Measurements from ENCODE around the gene TOLLIP.

The TOLLIP gene

GRCh38 chr11:1234771-1235305 is 74.6 kb downstream of the TOLLIP start:
- Histone ChIP-seq H3K27me3 (ENCODE audit: insufficient read depth, low read depth, severe bottlenecking) (no peaks in the 10 kb centered on the region), H3K9me3 (ENCODE audit: severe bottlenecking) (no peaks in the 10 kb centered on the region), H3K36me3 (no peaks in the 10 kb centered on the region), H3K27ac (peak overlapping the region; percentile 83), H3K4me3 (ENCODE audit: low read depth, low read length) (no peak overlapping the region)
- TF ChIP-seq, protein P1, sequence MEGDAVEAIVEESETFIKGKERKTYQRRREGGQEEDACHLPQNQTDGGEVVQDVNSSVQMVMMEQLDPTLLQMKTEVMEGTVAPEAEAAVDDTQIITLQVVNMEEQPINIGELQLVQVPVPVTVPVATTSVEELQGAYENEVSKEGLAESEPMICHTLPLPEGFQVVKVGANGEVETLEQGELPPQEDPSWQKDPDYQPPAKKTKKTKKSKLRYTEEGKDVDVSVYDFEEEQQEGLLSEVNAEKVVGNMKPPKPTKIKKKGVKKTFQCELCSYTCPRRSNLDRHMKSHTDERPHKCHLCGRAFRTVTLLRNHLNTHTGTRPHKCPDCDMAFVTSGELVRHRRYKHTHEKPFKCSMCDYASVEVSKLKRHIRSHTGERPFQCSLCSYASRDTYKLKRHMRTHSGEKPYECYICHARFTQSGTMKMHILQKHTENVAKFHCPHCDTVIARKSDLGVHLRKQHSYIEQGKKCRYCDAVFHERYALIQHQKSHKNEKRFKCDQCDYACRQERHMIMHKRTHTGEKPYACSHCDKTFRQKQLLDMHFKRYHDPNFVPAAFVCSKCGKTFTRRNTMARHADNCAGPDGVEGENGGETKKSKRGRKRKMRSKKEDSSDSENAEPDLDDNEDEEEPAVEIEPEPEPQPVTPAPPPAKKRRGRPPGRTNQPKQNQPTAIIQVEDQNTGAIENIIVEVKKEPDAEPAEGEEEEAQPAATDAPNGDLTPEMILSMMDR (IDR thresholded peaks at IDR 0.05; ENCODE audit: low read depth, low read length) = no peak
- DNase-seq = no peak

DNA sequence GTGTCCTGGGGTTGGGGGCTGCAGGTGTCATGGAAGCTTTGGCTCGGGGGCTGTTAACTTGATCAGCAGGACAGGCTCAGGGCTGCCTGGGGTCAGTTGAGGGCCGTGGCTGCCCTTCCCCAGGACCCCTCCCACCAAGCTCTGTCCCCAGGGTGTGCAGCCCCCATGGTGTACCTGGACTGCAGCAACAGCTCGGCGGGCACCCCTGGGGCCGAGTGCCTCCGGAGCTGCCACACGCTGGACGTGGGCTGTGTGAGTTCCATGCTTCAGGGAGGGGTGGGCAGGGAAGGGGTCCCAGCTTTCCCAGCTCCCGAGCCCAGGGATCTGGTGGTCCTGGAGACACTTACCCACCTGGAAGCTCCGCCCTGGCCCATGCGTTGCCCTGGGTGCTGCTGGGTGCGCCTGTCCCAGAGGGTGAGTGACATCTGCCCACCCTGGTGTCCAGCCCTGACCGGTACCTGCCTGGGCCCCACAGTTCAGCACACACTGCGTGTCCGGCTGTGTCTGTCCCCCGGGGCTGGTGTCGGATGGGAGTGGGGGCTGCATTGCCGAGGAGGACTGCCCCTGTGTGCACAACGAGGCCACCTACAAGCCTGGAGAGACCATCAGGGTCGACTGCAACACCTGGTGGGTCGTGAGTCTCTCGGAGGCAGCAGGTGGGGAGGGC is 75.2 kb downstream of the TOLLIP start:
- Histone ChIP-seq H3K9me3 (ENCODE audit: severe bottlenecking) (no peaks in the 10 kb centered on the region), H3K4me3 (ENCODE audit: low read depth, low read length) (no peak overlapping the region), H3K27ac (peak overlapping the region; percentile 52), H3K36me3 (no peaks in the 10 kb centered on the region), H3K27me3 (ENCODE audit: insufficient read depth, low read depth, severe bottlenecking) (no peaks in the 10 kb centered on the region)
- DNase-seq = peak; percentile 8
- TF ChIP-seq, protein P1 (IDR thresholded peaks at IDR 0.05; ENCODE audit: low read depth, low read length) = no peak

DNA sequence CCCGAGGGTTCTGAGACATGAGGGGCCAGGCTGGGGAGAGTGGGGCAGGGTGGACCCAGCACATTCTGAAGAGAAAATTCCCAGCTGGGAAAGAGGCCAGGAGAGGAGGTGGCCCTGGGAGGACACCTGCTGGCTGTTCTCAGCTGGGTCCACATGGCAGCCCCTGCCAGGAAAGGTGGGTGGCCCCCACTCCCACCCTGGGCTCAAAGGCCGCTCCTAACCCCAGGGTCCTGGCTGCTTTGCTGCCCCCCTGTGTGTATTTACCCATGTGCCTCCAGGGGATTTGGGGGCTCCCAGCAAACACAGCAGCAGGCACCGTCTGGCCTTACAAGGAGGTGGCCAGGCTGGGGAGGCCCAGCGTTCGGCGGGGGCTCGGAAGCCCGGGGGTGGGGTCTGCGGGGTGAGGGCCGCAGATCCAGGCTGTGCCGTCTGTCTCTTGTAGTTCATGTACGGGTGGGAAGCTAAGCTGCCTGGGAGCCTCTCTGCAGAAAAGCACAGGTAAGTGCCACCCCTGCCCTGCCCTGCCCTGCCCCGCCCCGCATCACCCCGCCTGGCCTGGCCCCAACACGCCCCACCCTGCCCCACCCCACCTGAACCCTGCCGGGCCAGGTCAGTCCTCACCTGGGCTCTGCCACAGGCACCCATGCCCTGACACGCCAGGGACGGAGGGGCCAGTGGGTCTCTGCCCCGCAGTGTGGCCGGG is 75.9 kb downstream of the TOLLIP start:
- H3K27me3 ChIP-seq (ENCODE audit: insufficient read depth, low read depth, severe bottlenecking) = no peaks in the 10 kb centered on the region
- no peaks in the 10 kb centered on the region for H3K9me3 ChIP-seq (ENCODE audit: severe bottlenecking)
- no peak overlapping the region for H3K4me3 ChIP-seq (ENCODE audit: low read depth, low read length)
- H3K27ac ChIP-seq = peak overlapping the region; percentile 34
- peak; percentile 52 for DNase-seq
- TF ChIP-seq, protein P1 (IDR thresholded peaks at IDR 0.05; ENCODE audit: low read depth, low read length) = peak; percentile 73
- H3K36me3 ChIP-seq = no peaks in the 10 kb centered on the region

DNA sequence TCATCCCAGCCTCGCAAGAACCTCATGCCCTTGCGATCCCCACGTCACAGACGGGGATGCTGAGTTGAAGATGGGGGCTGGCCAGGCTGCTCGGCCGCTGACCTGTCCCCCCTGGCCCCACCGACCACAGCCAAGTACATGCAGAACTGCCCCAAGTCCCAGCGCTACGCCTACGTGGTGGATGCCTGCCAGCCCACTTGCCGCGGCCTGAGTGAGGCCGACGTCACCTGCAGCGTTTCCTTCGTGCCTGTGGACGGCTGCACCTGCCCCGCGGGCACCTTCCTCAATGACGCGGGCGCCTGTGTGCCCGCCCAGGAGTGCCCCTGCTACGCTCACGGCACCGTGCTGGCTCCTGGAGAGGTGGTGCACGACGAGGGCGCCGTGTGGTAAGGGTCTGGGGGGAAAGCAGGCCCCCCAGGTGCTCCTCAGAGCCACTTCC is 76.5 kb downstream of the TOLLIP start:
- H3K27ac ChIP-seq = peak overlapping the region; percentile 34
- H3K36me3 ChIP-seq = no peaks in the 10 kb centered on the region
- no peak overlapping the region for H3K4me3 ChIP-seq (ENCODE audit: low read depth, low read length)
- H3K27me3 ChIP-seq (ENCODE audit: insufficient read depth, low read depth, severe bottlenecking) = no peaks in the 10 kb centered on the region
- TF ChIP-seq, protein P1 (IDR thresholded peaks at IDR 0.05; ENCODE audit: low read depth, low read length) = no peak
- DNase-seq = no peak
- no peaks in the 10 kb centered on the region for H3K9me3 ChIP-seq (ENCODE audit: severe bottlenecking)

- no peak overlapping the region for H3K27ac ChIP-seq
- no peaks in the 10 kb centered on the region for H3K36me3 ChIP-seq
- H3K9me3 ChIP-seq (ENCODE audit: severe bottlenecking) = no peaks in the 10 kb centered on the region
- DNase-seq = peak; percentile 8
- no peak overlapping the region for H3K4me3 ChIP-seq (ENCODE audit: low read depth, low read length)
- TF ChIP-seq, protein P1 (IDR thresholded peaks at IDR 0.05; ENCODE audit: low read depth, low read length) = no peak
- H3K27me3 ChIP-seq (ENCODE audit: insufficient read depth, low read depth, severe bottlenecking) = no peaks in the 10 kb centered on the region
These were observed 77.2 kb downstream of the TOLLIP start for GRCh38 chr11:1232021-1232882.
